Hematopoietic multipotent progenitor cell treated with erythropoietin and hydrocortisone succinate and interleukin-3 and kit ligand, for 6 days (in vitro differentiated cells): ENCODE measurements around the gene MNAT1.
A peak's percentile ranks its signal among the peaks of the same experiment; 100 is the strongest.
"Not testable (repeated sequence)": the region's sequence is repeated elsewhere in the genome, so short reads cannot be mapped to it uniquely, and the experiment has no call there.

Experiments
- DNase-seq: peaks from one replicate; pipeline ENCODE4 v3.0.0-alpha.2; 2015

MNAT1 gene

DNA sequence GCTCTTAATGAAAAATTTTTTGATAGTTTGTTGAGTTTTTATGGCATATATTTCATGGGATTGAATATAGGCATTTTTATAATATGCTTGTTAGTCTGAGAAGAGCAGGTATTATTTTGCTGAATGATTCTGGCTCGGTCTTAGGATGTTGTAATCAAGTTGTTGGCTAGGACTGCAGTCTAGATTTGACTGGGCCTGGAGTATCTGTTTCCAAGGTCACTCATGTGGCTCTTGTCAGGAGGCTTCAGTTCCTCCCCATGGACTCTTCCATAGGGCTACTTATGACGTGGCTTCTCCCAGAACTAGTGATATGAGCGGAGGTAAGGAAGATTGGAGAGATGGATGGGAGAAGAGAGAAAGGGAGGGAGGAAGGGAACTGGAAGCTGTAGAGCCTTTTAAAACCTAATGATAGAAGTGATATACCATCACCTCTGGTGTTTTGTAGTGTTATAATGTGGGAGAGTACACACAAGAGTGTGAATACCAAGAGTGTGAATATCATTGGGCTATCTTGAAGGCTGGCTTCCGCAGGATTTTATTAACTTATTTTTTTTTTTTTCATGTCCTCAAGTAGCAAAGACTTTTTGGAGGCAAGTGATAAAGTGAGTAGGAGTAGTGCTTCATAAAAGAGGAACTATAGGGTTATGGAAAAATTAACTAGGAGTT is 4.4 kb downstream of the MNAT1 start:
- DNase-seq = no peak

DNA sequence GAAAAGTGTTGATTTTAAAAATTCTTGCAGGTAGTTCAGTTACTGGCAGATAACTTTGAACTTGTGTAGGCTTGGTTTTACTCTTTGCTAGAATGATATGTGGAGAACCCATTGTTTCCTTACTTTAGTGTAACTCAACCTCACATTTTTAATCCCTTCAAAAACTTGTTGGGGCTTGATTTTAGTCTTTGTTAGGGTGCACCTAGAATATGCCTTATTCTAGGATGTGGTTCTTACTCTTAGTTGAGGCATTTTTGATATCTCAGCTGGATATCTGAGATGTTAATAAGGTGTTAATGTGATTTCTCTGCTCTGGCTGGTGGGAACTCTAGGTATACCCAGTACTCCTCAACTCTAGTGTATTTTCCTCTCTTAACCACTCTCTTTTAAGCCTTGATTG is 10.0 kb downstream of the MNAT1 start:
- no peak for DNase-seq

DNA sequence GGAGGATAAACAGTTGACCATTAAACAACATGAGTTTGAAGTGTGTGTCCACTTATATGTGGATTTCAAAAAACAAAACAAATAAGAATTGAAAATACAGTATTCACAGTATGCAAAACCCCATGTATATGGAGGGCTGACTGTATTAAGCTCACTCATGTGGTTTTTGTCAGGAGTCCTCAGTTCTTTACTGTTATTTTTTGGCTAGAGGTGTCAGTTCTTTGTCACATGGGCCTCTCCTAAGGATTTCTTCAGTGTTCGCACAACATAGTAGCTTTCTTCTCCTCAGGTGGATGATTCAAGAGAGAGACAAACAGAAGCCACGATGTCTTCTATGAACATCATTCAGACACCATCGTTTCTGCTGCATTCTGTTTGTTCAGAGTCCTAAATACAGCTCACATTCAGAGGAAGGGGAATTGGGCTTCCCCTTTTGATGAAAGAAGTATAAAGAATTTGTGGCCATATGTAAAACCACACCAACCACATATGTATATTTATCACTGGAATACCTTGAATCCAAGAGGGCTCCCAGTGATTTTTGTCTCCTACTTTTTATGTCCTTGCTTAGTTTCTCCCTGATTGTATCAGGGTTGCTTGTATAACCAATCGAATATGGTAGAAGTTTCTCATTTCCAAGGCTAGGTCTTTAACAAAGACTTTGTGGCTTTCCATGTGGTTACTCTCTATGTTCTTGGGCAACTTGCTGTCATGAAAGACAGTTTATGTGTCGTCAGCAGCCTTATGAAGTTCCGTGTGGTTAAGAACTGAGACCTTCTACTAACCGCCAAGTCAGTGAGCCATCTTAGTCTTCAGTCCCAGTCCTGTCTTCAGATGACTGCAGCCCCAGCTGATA is 18.9 kb downstream of the MNAT1 start:
- DNase-seq = peak; percentile 86

DNA sequence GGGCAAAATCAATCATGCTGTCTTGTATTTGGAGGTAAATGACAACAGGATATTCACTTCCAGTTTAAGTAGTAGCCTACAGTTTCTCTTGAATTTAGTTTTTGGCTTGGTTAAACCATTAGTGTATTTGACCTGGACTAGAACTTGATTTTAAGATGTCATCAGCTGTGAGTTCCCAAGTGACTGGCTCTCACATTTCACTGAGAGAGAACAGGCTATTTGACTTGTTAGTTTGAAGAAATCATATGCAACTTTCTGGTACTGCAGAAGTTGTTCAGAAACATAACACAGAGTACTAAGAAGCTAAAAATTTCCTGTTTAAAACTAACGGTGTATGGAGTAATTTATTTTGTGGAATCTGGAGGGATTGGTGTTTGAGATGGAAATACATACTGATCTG is 22.3 kb downstream of the MNAT1 start:
- no peak for DNase-seq

DNA sequence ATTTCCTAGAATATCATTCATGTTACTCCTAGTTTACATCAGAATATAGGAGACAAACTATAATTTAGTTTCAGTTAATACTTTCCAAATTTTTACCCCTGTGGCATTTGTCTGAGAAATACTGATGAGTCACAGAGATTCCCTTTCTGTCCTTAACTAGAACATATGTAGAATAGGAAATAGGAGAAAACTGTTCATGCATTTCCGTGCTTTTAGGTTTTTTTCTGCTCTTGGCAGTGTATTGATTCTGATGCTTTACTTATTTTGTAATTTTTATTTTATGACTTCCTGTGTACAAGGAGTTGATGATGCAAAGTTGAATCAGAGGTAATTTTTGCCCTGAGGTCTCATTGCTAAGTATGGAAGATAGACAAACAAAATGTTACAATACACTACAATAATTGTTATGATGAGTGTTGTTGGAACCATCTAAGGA is 23.0 kb downstream of the MNAT1 start:
- no peak for DNase-seq

DNA sequence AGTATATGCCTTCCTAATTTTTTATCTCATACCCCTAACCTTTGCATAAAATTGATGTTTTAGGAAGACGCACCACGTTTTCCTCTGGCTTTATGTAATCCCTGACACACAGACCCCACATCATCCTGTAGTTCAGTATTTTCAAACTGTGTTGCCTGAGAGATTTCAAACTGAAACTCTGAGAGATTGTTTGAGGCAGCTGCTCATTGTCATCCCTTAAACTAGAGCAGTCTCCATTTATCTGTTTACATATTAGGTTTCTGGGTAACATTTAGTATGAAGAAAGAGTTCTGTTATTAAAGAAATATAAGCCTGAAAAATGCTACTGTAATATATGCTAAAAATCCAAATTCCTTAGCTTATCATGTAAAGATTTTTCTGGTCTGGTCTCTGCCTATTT is 24.3 kb downstream of the MNAT1 start:
- DNase-seq = no peak

DNA sequence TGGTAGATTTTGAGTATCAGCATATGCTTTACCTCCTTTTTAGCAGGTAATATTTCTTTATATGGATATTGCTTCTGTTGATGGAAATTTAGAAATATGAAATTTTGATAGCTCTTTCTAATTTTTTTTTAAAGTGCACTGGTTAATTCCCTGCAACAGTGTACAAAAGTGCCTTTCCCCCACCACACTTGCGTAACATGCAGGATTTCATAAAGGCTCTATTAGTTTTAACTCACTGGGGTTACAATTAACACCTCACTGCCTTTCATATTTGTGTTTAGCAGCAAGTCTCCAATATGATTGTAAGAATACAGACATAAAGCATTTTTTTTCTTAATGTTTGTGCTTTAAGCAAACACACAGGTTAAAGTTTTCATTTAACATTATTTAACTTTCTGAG is 25.6 kb downstream of the MNAT1 start:
- peak; percentile 37 for DNase-seq

DNA sequence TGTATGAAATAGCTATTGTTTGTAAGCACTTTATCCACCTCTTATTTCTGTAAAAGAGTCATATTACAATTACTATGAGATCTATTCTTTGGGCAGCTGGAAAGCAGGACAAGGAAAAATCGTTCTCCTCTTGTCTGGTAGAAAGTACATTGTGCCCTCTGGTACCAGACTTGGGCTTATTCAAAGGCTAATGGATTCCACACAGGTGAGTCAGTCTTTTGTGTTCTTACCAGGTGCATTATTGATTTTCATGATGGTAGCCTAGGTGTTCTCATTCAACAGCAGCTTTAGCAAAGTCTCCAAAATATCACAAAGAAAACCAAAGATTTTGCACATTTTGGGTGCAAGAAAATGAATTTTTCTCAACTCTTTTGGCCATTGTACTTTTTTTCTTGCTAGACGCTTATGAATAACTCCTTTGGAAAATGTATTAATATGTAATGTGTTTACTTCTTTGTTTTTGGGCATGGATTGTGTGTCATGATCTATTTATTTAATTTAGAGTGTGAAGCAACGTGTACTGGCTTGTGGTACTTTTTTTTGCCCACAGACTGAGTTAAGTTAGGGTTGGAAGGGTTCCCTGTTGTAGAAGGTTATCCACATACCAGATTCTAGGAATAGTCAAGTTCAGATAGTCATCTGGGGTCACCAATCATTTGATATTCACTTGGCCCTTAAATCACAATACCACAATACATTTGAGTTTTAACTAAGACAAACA is 26.2 kb downstream of the MNAT1 start:
- no peak for DNase-seq

DNA sequence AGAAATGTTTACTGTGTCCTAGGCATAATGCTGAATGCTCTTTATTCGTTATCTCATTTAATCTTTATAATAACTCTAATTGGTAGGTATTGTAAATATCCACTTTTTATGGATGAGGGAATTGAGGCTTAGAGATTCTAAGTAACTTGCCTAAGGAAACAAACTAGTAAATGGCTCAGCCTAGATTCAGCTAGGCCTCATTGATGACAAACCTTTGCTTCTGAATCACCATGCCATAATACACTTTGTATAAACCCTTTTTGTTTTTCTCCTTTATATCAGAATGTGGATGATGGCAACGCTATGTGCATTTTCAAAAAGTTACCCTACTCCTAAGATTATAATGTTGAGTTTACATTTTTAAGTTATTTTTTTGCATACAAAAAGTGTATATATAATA is 34.0 kb downstream of the MNAT1 start:
- no peak for DNase-seq

DNA sequence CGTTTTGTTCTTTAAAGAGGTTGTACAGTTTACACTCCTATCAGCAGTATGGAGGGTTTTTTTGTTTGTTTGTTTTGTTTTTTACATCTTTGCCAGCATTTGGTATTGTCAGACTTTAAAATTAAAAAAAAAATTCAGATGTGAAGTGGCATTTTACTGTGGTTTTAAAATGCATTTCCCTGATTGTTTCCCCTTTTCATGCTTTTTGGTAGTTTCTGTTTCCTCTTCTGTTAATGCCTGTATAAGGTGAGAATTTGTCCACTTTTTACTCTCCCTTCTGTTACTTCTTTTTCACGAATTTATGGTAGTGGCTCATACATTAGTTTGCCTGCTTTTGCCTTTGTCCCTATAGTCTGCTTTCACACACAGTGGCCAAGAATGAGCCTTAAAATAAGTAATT is 36.6 kb downstream of the MNAT1 start:
- DNase-seq = no peak

DNA sequence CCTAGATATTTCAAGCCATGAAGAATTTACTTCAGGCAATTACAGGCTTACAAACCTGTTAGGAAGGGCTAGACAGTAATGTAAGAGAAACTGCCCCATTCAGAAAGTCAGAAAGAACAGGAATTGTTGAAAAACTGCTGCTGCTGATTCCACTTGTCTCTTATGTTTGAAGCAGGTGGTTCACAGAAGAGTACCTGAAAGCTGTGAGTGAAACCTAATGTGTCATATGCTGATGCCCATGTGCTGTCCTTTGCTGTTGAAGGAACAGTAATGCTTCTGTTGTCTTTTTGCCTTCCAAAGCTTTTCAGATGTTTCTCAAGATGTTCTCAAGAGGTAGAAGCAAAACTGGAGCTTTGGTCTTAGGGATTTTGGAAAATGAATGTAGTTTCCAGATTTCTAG is 39.0 kb downstream of the MNAT1 start:
- no peak for DNase-seq

DNA sequence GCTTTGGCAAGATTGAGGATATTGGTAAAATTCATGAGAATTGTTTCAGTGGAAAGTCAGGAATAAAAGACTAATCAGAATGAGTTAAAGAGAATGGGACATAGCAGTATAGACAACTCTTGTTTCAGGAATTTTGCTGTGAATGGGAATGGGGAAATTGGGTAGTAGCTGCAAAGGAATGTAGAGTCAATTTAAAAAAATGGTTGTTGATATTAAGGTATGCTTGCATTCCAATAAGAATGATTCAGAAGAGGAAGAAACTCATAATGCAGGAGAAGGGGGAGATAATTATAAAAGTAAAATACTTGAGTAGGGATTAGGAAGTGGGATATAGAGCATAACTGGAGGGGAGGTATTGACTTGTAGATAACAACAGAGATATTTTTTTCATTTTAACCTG is 40.7 kb downstream of the MNAT1 start:
- DNase-seq = no peak

DNA sequence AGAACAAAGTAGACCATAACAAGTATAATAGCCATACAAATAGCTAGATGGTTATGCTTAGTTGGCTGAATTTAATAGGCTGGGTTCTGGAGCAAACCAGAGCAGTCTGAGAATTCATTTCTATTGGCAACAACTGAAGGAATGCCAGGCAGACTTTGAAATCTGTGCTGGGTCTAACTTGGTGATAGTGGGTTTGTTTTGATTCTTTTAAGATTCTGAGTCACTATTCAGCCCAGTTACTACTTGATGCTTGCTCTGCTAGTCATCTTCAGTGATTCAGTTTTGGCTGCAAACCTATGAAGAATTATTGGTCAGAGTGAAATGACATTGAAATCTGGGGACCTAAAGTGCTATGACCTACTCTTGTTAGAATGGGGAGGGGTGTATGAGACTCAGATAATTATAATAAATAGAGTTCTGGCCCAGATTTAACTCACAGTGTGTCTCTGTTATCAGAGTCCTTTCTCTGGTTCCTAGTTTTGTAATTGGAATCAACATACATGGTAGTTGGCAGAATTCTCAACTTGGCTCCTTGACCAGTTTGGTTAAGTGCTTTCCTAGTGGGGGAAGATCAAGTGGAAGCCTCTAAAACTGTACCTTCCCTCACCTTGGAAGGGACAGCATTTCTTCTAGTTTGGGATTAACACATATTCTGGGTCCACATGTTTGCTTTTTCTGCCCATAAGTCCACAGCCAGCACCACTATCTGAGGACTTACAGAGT is 43.5 kb downstream of the MNAT1 start:
- no peak for DNase-seq

DNA sequence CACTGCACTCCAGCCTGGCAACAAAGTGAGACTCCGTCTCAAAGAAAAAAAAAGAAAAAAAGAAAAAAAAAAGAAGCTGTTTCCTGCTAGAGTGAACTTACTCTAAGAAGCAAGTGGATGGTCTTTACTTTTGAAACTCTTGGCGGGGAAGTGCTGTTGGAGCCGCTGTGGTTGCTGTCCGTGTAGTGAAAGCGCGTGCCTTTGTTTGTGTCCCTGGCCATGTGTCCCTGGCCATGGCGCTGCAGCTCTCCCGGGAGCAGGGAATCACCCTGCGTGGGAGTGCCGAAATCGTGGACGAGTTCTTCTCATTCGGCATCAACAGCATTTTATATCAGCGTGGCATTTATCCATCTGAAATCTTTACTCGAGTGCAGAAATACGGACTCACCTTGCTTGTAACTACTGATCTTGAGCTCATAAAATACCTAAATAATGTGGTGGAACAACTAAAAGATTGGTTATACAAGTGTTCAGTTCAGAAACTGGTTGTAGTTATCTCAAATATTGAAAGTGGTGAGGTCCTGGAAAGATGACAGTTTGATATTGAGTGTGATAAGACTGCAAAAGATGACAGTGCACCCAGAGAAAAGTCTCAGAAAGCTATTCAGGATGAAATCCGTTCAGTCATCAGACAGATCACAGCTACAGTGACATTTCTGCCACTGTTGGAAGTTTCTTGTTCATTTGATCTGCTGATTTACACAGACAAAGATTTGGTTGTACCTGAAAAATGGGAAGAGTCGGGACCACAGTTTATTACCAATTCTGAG is 45.4 kb downstream of the MNAT1 start:
- DNase-seq = peak; percentile 15

DNA sequence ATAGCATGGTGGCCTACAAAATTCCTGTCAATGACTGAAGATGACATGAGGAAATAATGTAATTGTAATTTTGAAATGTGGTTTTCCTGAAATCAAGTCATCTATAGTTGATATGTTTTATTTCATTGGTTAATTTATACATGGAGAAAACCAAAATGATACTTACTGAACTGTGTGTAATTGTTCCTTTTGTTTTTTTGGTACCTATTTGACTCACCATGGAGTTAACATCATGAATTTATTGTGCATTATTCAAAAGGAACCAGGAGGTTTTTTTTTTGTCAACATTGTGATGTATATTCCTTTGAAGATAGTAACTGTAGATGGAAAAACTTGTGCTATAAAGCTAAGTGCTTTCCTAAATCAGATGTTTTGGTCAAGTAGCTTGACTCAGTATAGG is 46.0 kb downstream of the MNAT1 start:
- not testable (repeated sequence) for DNase-seq

DNA sequence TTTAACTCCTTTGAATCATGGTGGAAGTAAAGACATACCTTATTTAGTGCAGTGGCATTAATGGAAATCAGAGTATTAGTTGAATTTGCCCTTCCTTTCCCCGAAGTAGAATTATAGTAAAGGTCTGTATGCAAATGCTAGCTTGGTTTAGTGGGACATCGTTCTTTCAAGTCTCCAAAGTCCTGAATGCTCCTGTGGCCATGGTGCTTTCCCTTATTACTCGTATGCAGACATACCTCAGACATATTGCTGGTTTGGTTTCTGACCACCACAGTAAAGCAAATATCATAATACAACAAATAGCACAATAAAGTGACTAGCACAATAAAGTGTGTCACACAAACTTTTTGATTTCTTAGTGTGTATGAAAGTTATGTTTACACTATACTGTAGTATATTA is 52.3 kb downstream of the MNAT1 start:
- no peak for DNase-seq

DNA sequence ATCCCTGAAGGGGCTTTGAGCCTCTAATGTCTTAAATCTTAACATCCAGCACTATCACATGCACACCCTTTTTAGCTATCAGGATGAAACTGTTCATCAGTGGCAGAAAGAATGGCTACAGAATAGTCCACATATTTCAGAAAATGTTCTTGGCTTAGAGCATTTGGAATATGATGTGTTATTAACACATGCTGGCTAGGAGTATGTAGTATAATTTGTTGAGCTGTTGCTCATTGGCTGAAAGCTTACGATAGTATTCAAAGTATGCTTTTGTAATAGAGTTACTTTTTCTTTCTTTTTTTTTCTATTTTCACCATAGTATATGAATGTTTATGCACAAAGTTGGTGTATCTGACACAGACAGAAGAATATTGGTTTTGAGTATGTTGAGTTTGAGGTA is 55.1 kb downstream of the MNAT1 start:
- no peak for DNase-seq

DNA sequence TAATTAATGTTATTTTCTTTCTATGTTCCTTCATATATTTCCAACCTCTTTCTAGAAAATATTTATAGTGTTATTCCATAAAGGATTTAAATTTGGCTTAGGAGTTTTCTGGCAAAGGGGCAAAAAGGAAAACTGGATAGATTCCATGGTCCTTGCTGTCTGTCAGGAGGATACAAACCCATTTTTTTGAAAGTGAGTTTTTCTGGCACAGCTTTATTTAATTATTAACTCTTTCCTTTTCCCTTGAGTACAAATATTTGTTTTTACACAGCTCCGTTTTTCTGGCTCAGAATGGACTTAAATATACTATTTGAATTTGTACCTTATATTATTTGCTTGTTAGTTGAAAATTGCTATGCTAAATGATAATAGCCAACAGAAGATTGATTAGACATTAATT is 56.3 kb downstream of the MNAT1 start:
- no peak for DNase-seq

DNA sequence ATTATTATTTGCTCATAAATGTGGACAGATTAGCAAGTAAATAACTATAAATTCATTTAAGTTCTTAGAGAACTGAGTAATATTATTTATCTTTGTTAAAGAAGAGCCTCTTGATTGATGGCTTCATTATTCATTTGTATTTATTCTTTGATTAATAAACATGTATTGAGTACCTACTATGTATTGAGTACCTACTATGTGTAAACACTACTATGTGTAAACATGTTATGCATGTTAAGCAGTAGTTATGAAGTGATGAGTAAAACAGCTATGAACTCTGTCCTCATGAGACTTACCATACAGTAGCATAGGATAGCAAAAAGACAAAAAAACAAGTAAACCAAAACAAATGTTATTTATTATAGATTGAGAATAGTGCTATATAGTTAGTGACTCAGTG is 61.9 kb downstream of the MNAT1 start:
- DNase-seq = no peak

DNA sequence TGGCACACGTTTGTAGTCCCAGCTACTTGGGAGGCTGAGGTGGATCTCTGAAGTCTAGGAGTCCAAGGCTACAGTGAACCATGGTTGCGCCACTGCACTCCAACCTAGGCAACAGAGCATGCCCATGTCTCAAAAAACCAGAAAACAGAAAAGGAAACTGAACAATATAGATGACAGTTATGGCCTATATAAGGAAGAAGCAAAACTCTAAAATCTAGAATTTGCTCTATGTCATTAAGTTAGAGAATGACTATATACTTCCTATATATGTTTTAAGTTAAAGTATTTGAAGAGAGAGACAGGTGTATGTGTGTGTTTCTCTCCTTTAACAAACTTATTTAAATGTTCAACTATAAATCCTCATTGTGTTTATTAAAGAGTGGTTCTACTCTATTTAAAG is 65.8 kb downstream of the MNAT1 start:
- no peak for DNase-seq

DNA sequence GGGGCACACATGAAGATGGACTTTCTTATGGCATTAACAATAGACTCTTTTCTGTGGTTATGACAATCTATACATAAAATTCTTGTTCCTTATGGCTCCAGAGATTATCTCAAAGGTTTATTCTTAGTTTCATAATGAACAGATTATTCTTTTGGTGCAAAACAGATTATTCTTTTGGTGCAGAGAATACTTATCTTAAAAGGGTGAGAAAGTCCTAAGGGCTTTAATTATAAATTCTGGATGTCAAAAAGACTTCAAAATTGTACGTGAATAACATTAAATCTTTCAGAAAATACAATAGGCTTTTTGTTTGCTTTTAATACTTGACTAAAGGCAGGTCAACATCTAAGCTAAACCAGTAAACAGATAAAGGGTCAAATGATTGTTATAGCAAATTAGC is 69.3 kb downstream of the MNAT1 start:
- DNase-seq = no peak

DNA sequence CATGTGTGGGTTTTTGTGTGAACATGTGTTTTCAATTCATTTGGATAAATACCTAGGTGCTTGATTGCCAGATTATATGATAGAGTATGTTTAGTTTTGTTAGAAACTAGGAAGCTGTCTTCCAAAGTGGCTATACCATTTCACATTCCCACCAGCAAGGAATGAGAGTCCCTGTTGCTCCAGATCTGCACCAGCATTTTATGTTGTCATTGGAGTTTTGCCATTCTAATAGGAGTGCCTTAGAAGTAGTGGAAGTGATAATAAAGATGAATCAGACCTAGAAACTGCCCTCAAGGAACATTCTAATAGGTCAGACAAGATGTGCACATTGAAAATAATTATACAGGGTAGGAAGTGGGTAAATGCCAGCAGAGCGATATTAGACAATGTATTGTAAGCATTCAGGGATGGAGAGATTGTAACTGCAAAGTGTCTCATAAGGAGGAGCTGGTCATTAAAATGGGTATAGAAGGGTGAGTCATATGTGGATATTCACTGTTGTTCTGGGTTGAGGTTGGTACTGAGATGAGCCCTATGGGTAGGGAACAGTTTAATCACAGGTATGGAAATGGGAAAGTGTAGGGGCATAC is 71.4 kb downstream of the MNAT1 start:
- DNase-seq = no peak
